ENCODE data around the gene ACTN2. TPM values are rescaled to one million over a fixed set of nuclear protein-coding genes. Genes with fewer than 3 reads are reported as not detected.
"Not testable (repeated sequence)": the region's sequence is repeated elsewhere in the genome, so short reads cannot be mapped to it uniquely, and the experiment has no call there.

Gene ACTN2
- total RNA-seq, 1 donor from 2014 or later: 2,454 TPM

DNA sequence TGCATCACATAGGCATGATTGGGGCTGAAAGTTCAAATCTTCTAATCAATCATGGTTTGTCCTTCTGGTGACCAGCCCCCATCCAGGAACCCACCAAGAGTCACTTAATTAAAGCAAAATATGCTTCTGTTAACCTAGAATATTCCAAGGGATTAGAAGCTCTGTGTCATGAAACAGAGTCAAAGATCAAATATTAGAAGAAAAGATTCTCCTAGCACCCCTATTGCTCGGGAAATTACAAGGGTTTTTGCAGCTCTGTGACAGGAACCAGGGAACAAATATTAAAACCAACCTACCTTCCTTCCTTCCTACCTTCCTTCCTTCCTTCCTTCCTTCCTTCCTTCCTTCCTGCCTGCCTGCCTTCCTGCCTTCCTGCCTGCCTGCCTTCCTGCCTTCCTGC, 31.8 kb upstream of the ACTN2 start:
- Histone ChIP-seq H3K36me3 (no peaks in the 10 kb centered on the region), H3K27me3 (ENCODE audit: low read depth) (no peaks in the 10 kb centered on the region), H3K27ac (replicated peaks) (no peak overlapping the region), H3K4me1 (peaks cover 4% of the 10 kb centered on the region), H3K4me3 (no peak overlapping the region), H3K9me3 (replicated peaks) (no peaks in the 10 kb centered on the region)
- intact Hi-C loops (cut with micrococcal nuclease): no loop called here
- TF ChIP-seq, protein P1, sequence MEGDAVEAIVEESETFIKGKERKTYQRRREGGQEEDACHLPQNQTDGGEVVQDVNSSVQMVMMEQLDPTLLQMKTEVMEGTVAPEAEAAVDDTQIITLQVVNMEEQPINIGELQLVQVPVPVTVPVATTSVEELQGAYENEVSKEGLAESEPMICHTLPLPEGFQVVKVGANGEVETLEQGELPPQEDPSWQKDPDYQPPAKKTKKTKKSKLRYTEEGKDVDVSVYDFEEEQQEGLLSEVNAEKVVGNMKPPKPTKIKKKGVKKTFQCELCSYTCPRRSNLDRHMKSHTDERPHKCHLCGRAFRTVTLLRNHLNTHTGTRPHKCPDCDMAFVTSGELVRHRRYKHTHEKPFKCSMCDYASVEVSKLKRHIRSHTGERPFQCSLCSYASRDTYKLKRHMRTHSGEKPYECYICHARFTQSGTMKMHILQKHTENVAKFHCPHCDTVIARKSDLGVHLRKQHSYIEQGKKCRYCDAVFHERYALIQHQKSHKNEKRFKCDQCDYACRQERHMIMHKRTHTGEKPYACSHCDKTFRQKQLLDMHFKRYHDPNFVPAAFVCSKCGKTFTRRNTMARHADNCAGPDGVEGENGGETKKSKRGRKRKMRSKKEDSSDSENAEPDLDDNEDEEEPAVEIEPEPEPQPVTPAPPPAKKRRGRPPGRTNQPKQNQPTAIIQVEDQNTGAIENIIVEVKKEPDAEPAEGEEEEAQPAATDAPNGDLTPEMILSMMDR (IDR thresholded peaks at IDR 0.05; ENCODE audit: borderline replicate concordance): no peak
- DNase-seq: no peak

DNA sequence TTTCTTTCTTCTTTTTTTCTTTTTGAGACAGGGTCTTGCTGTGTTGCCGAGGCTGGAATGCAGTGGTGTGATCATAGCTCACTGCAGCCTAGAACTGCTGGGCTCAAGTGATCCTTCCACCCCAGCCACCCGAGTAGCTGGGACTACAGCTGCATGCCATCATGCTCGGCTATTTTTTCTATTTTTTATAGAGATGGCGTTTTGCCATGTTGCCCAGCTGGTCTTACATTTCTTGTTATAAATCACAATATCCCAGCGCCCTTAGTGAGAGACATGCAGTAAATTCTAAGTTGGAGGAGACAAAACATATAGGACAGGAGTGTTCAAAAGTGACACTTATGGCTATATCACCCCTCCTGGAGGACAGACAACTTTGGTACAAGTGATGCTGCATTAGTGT, 31.3 kb upstream of the ACTN2 start:
- H3K27ac ChIP-seq (replicated peaks): no peak overlapping the region
- TF ChIP-seq, protein P1 (IDR thresholded peaks at IDR 0.05; ENCODE audit: borderline replicate concordance): no peak
- H3K4me3 ChIP-seq: no peak overlapping the region
- intact Hi-C loops (cut with micrococcal nuclease): no loop called here
- no peaks in the 10 kb centered on the region for H3K36me3 ChIP-seq
- no peak for DNase-seq
- H3K27me3 ChIP-seq (ENCODE audit: low read depth): no peaks in the 10 kb centered on the region
- H3K4me1 ChIP-seq: peaks cover 9% of the 10 kb centered on the region
- no peaks in the 10 kb centered on the region for H3K9me3 ChIP-seq (replicated peaks)

DNA sequence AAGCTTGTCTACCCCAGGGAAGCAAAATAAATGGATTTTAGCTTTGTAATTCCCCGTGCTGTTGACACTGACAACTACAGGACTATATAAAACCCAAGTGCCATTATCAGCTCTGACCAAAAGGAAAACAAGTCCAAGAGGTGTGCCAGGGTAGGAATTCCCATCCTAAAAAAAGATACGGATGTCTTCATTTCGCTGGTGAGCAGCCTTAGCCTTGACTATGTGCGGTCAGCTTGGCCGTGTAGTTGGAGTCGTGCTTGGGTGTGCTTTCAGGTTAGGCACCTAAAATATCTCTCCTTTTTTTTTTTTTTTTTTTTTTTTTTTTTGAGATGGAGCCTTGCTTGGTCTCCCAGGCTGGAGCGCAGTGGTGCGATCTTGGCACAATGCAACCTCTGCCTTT, 28.9 kb upstream of the ACTN2 start:
- Histone ChIP-seq H3K27me3 (ENCODE audit: low read depth) (no peaks in the 10 kb centered on the region), H3K4me3 (peak overlapping the region; percentile 27), H3K36me3 (no peaks in the 10 kb centered on the region), H3K27ac (replicated peaks) (peak overlapping the region; percentile 59), H3K9me3 (replicated peaks) (no peaks in the 10 kb centered on the region), H3K4me1 (peaks cover 22% of the 10 kb centered on the region)
- no peak for DNase-seq
- TF ChIP-seq, protein P1 (IDR thresholded peaks at IDR 0.05; ENCODE audit: borderline replicate concordance): no peak
- intact Hi-C loops (cut with micrococcal nuclease): no loop called here

DNA sequence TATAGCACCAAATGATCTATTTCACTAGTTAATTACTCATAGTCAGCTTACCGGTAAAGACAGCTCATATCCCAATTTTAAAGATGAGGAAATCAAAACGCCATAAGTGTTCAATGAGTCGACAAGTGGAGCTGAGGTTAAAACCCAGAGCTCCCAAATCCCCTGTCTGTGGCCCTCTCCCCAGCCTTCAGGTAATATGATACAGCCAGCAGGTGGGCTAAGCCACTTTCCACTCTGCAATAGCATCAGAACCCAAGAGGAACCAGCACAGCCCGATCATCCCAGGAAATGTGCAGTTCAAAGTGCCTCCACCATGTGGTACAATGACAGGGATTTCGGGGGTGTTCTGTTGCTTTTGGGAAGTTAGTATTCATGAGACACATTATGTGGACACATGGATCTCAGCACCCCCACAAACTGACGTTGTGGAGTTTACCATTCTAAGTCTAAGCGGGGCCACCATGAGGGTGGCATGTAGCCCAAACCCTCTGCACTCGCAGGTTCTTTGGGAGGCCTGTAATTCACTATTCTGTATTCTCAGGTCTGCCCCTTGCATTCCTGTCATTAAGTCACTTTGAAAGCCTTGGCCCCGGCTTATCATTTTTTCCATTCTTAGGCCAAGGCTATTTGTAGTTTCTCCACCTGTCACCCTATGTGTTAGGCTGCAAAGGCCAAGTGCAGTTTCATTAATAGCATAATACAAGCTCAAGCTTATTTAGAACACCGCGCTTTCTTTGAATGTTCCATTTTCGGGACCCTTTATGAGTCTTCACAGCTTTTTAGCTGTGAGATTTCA, 26.3 kb upstream of the ACTN2 start:
- intact Hi-C loops (cut with micrococcal nuclease): no loop called here
- H3K4me1 ChIP-seq: peaks cover 20% of the 10 kb centered on the region
- no peak for DNase-seq
- no peaks in the 10 kb centered on the region for H3K27me3 ChIP-seq (ENCODE audit: low read depth)
- no peaks in the 10 kb centered on the region for H3K9me3 ChIP-seq (replicated peaks)
- peak overlapping the region; percentile 68 for H3K27ac ChIP-seq (replicated peaks)
- peak overlapping the region; percentile 10 for H3K4me3 ChIP-seq
- TF ChIP-seq, protein P1 (IDR thresholded peaks at IDR 0.05; ENCODE audit: borderline replicate concordance): no peak
- H3K36me3 ChIP-seq: no peaks in the 10 kb centered on the region

DNA sequence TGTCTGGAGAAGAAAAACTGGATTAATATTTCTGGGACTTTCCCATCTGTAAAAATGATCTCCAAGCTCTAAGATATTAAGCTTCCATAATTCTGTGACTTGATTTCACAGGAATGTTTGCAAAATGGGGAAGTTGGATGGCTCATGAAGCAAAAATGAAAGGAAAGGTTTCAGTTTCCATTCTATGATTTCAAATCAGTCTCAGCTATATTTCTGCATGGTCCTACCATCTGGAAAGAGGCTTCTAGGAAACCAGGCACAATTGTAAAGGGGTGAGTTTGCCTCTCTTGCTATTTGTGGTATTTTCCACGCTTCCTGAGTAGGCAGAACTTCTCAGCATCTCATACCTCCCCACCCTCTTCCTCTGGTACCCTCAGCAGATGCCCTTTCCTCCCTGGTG, 22.4 kb upstream of the ACTN2 start:
- intact Hi-C loops (cut with micrococcal nuclease): no loop called here
- no peaks in the 10 kb centered on the region for H3K36me3 ChIP-seq
- H3K27ac ChIP-seq (replicated peaks): no peak overlapping the region
- TF ChIP-seq, protein P1 (IDR thresholded peaks at IDR 0.05; ENCODE audit: borderline replicate concordance): no peak
- DNase-seq: no peak
- H3K9me3 ChIP-seq (replicated peaks): no peaks in the 10 kb centered on the region
- peaks cover 17% of the 10 kb centered on the region for H3K4me1 ChIP-seq
- H3K27me3 ChIP-seq (ENCODE audit: low read depth): no peaks in the 10 kb centered on the region
- no peak overlapping the region for H3K4me3 ChIP-seq

DNA sequence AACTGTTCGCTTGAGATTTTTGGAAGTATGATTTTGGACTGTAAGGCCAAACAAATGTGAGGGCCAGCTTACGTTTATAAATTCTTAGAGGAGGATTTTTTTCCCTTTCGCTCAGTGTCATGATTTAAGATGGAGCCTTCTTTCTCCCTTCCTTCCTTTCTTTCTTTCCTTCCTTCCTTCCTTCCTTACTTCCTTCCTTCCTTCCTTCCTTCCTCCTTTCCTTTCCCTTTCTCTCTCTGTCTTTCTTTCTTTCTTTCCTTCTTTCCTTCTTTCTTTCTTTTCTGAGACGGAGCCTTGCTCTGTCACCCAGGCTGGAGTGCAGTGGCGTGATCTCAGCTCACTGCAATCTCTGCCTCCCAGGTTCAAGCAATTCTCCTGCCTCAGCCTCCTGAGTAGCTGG, 17.4 kb upstream of the ACTN2 start:
- H3K36me3 ChIP-seq; H3K4me3 ChIP-seq; intact Hi-C loops (cut with micrococcal nuclease); H3K9me3 ChIP-seq (replicated peaks); DNase-seq; H3K27ac ChIP-seq (replicated peaks); H3K27me3 ChIP-seq (ENCODE audit: low read depth): not testable (repeated sequence)
- H3K4me1 ChIP-seq: peaks cover 13% of the 10 kb centered on the region

Data from left ventricle myocardium inferior (tissue), 1 donor.